Lower lobe of right lung (tissue), 2 donors: ENCODE measurements around the gene PRDM12. TPM values are rescaled to one million over a fixed set of nuclear protein-coding genes. Genes with fewer than 3 reads are reported as not detected.

Source experiments
- ATAC-seq, 2 donors: fragments of 200-7000 bp; cut with Tn5 transposase; one replicate each; pipeline ENCODE4 v1.9.1; 2020 to 2022; ENCODE audit warnings: mild to moderate bottlenecking in 2 of 2, moderate library complexity in 2 of 2
- DNase-seq: peaks from one replicate; pipeline ENCODE4 v3.0.0-alpha.2; 2020
- H3K27ac ChIP-seq: fragments of 200-600 bp; one replicate; pipeline ENCODE4 v1.8.0; 2022
- H3K27me3 ChIP-seq: fragments of 200-600 bp; one replicate; pipeline ENCODE4 v1.8.0; 2022; ENCODE audit warnings: low read depth
- H3K36me3 ChIP-seq: fragments of 200-600 bp; one replicate; pipeline ENCODE4 v1.8.0; 2022; ENCODE audit warnings: mild to moderate bottlenecking
- H3K4me1 ChIP-seq: fragments of 200-600 bp; one replicate; pipeline ENCODE4 v1.8.0; 2022
- H3K4me3 ChIP-seq: fragments of 200-600 bp; one replicate; pipeline ENCODE4 v1.8.0; 2022; ENCODE audit warnings: mild to moderate bottlenecking
- H3K9me3 ChIP-seq: fragments of 200-600 bp; one replicate; pipeline ENCODE4 v1.8.0; 2022
- intact Hi-C: fragments of 100-400 bp; cut with DNase I; formaldehyde crosslinking; loops from one replicate; pipeline ENCODE4 v1.11.0; 2022
- long read RNA-seq: library from polyadenylated mRNA; unstranded; transcript quantifications from one replicate; pipeline ENCODE4 v2.0.0, GENCODE V29; 2021
- total RNA-seq: library from RNA; stranded (reverse); fragmentation: NEBNext Ultra II Directional; extraction: Animal tissue kit (Norgen Biotek cat#: 25700); gene quantifications from one replicate; pipeline ENCODE4 v1.2.1, GENCODE V29; 2021
- TF ChIP-seq, protein P1 (sequence below): fragments of 200-600 bp; IDR thresholded peaks from one replicate; pipeline ENCODE4 v1.8.0; 2022; ENCODE audit warnings: antibody characterized with exemption, mild to moderate bottlenecking
- donor health status: DM: no; HTN: yes; CAD: no; lungs with severe emphysema.

PRDM12 gene
- not detected for total RNA-seq
- long read RNA-seq: 0 reads

DNA sequence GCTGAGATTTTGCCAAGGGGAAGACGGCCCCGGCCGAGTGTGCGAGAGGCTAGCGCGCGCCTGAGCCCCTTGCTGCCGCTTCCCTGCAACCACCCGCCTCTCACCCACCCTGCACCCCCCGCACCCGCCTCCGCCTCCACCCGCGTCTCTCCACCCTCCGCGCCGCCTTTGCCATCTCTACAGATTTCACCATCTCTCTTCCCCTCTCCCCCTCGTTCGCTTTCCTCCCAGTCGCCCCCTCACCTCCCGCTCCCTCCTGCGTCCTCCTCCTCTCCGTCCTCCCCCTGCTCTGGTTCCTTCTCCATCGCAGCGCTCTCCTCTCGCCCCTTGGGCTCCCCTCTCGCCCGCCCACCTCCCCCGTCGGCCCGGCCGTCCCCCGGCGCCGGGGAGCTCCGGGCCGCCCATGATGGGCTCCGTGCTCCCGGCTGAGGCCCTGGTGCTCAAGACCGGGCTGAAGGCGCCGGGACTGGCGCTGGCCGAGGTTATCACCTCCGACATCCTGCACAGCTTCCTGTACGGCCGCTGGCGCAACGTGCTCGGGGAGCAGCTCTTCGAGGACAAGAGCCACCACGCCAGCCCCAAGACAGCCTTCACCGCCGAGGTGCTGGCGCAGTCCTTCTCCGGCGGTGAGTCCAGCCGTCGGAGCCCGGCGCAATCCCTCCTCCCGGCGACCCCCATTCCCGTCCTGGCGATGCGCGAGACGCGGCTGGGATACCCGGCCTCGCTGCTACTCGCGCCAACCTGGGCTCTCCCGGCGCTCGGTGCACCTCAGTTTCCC lies at the start of gene PRDM12:
Gene PRDM12, plus strand, starts transcription at position 344 of the 778 bp plus-strand sequence. Its CDS starts 60 bp downstream, at position 404.
- intact Hi-C loops: no loop called here
- DNase-seq: no peak
- H3K36me3 ChIP-seq: no peaks in the 10 kb centered on the region
- H3K4me3 ChIP-seq: no peak within 1 kb of the TSS
- TF ChIP-seq, protein P1, sequence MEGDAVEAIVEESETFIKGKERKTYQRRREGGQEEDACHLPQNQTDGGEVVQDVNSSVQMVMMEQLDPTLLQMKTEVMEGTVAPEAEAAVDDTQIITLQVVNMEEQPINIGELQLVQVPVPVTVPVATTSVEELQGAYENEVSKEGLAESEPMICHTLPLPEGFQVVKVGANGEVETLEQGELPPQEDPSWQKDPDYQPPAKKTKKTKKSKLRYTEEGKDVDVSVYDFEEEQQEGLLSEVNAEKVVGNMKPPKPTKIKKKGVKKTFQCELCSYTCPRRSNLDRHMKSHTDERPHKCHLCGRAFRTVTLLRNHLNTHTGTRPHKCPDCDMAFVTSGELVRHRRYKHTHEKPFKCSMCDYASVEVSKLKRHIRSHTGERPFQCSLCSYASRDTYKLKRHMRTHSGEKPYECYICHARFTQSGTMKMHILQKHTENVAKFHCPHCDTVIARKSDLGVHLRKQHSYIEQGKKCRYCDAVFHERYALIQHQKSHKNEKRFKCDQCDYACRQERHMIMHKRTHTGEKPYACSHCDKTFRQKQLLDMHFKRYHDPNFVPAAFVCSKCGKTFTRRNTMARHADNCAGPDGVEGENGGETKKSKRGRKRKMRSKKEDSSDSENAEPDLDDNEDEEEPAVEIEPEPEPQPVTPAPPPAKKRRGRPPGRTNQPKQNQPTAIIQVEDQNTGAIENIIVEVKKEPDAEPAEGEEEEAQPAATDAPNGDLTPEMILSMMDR: no peak
- no peak for ATAC-seq
- H3K27ac ChIP-seq: no peak within 1 kb of the TSS
- peaks cover 63% of the 10 kb centered on the region for H3K4me1 ChIP-seq
- no peaks in the 10 kb centered on the region for H3K9me3 ChIP-seq
- peaks cover 92% of the 10 kb centered on the region for H3K27me3 ChIP-seq

DNA sequence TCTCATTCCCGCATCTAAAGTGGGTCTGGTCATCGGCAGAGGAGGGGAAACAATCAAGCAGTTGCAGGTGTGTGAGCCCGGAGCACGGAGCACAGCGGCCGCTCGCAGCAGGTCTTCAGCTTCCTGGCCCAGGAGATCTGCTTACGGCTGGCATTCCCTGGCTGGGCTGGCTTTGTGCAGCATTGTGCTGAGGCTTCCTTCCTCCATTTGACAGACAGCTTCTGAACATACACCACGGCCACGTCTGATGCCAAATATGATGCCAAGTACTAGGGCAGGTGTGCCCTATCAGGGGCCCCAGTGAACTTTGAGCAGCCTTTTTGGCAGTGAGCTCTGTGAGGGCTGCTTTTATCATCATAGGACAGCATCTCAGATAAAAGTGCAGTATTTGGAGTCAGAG lies 47.9 kb upstream of the PRDM12 start:
- Histone ChIP-seq H3K4me1 (no peaks in the 10 kb centered on the region), H3K27me3 (no peaks in the 10 kb centered on the region), H3K27ac (no peak overlapping the region), H3K4me3 (no peak overlapping the region), H3K9me3 (no peaks in the 10 kb centered on the region), H3K36me3 (peaks cover 99% of the 10 kb centered on the region)
- TF ChIP-seq, protein P1: no peak
- intact Hi-C loops: no loop called here
- DNase-seq (no peak), ATAC-seq (no peak)

- Histone ChIP-seq H3K27me3 (no peaks in the 10 kb centered on the region), H3K27ac (no peak overlapping the region), H3K36me3 (peaks cover 97% of the 10 kb centered on the region), H3K9me3 (no peaks in the 10 kb centered on the region), H3K4me1 (no peaks in the 10 kb centered on the region), H3K4me3 (no peak overlapping the region)
- TF ChIP-seq, protein P1: no peak
- intact Hi-C loops: no loop called here
- no peak for DNase-seq
- no peak for ATAC-seq
These were observed 40.9 kb upstream of the PRDM12 start for GRCh38 chr9:130623466-130623865.

DNA sequence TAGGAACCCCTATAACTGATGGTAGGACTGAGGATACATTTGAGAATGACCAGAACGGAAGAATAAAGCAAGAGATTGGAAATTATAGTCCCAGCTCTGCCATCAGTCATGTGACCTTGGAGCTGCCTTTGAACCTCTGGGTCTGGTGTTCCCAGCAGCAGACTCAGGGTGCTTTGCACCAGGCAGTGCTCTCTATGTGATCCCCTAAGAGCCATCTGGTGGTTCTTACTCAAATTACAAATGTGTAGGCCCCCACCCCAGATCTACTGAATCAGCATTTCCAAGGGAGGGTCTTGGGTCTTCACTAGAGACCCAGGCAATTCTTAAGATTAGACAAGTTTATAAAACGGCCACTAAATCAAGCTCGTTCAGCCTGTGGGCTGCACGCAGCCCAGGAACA lies 40.2 kb upstream of the PRDM12 start:
- Histone ChIP-seq H3K36me3 (peaks cover 96% of the 10 kb centered on the region), H3K4me1 (no peaks in the 10 kb centered on the region), H3K9me3 (no peaks in the 10 kb centered on the region), H3K4me3 (no peak overlapping the region), H3K27me3 (no peaks in the 10 kb centered on the region), H3K27ac (no peak overlapping the region)
- intact Hi-C loops: no loop called here
- TF ChIP-seq, protein P1: no peak
- DNase-seq (no peak), ATAC-seq (no peak)

DNA sequence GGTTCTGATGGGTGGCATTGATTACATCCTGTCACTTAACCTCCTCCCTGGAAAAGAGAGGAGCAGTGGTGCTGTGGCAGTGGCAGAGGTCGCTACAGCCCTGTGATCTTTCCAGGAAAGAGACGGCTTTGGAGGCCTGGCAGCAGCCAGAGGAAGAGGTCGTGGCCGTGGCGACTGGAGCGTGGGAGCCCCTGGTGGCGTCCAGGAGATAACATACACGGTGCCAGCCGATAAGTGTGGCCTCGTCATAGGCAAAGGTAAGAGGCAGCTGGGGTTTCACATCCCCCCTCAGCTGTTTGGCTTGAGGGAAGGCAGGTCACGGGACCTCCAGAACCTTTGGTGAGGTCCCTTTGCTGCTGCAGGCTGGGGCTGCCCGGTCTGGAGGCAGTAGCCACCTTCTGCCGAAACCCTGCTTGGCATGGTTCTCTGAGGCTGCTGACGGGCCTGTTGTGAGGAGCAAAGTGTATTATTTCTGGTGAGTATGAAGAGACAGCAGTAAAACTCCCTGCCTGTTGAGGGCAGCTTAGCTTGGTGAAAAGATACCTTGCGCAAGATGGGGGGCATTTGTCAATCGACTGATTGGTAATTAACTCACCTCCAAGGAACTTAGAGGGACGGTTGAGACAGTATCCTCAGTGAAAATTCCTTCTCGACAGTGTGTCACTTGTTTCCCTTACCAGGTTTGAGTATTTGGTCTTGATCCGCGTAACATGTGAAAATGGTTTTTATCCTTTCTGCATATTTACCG lies 38.0 kb upstream of the PRDM12 start:
- DNase-seq (no peak), ATAC-seq (no peak)
- no peaks in the 10 kb centered on the region for H3K4me1 ChIP-seq
- no peak overlapping the region for H3K27ac ChIP-seq
- no peaks in the 10 kb centered on the region for H3K27me3 ChIP-seq
- H3K36me3 ChIP-seq: peaks cover 96% of the 10 kb centered on the region
- H3K9me3 ChIP-seq: no peaks in the 10 kb centered on the region
- H3K4me3 ChIP-seq: no peak overlapping the region
- TF ChIP-seq, protein P1: no peak
- intact Hi-C loops: no loop called here
